Peyer's patch (tissue), 4 donors: Measurements from ENCODE around the gene NDUFS8. TPM values are rescaled to one million over a fixed set of nuclear protein-coding genes. Genes with fewer than 3 reads are reported as not detected.

ENCODE experiments used
- DNase-seq, 3 donors: peaks; one replicate each; pipeline ENCODE4 v3.0.0-alpha.2; 2017 to 2019
- H3K27ac ChIP-seq, 4 donors: fragments of 200-600 bp; sonication (generic); one replicate each; pipeline ENCODE4 v1.5.1; 2016 to 2019
- H3K27me3 ChIP-seq, 2 donors: fragments of 200-600 bp; sonication (generic); one replicate each; pipeline ENCODE4 v1.5.1; 2019
- H3K36me3 ChIP-seq, 3 donors: fragments of 200-600 bp; sonication (generic); one replicate each; pipeline ENCODE4 v1.5.1; 2016 to 2019
- H3K4me1 ChIP-seq, 4 donors: fragments of 200-600 bp; sonication (generic); one replicate each; pipeline ENCODE4 v1.5.1; 2016 to 2019
- H3K4me3 ChIP-seq, 4 donors: fragments of 200-600 bp; sonication (generic); 1 replicate in 3 of 4; 2 replicates in 1 of 4; pipeline ENCODE4 v1.5.1; 2016 to 2019; ENCODE audit warnings: mild to moderate bottlenecking in 1 of 4
- H3K9me3 ChIP-seq, 4 donors: fragments of 200-600 bp; sonication (generic); one replicate each; pipeline ENCODE4 v1.5.1; 2016 to 2019; ENCODE audit warnings: mild to moderate bottlenecking in 1 of 4
- POLR2A ChIP-seq, 2 donors: fragments of 450-650 bp; IDR thresholded peaks; one replicate each; pipeline ENCODE4 v1.5.1; 2017; ENCODE audit warnings: antibody characterized with exemption in 2 of 2, mild to moderate bottlenecking in 2 of 2, moderate library complexity in 2 of 2
- total RNA-seq, 4 donors: library from RNA; depleted of rRNA; stranded (reverse); fragments of >200 nt; gene quantifications; one replicate each; pipeline ENCODE4 v1.1.0, GENCODE V29; 2016
- TF ChIP-seq, protein P1 (sequence below), 6 experiments: fragments of 450-650 bp in 4 of 6; fragments of 200-600 bp in 2 of 6; sonication (generic) in 1 of 6; IDR thresholded peaks; one replicate each; pipeline ENCODE4 v1.5.1; 2017 to 2019; ENCODE audit warnings: antibody characterized with exemption in 6 of 6, mild to moderate bottlenecking in 3 of 6, moderate library complexity in 1 of 6

NDUFS8 gene
- total RNA-seq, 4 donors from 2014 or later, result 153 to 195 (median 162) TPM

DNA sequence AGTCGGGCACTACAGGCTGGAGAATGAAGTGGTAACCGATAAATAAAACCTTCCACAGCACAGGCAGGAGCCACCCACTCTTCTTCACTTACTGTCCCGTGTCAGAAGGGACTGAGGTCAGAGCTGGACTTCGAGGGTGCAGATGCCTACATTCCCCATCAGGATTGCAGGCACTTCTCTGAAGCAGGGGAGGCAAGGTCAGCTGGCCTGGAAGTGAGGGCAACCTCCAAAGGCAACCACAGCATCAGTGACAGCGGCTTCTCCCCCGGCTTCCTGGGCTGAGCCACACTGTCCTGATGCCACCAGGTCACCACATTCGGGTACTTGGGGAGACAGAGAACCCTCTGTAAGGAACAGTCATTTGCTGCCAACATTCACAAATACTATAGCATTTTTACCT lies 31.0 kb downstream of the NDUFS8 start:
- no peak for TF ChIP-seq POLR2A (IDR thresholded peaks at IDR 0.05)
- TF ChIP-seq, protein P1, sequence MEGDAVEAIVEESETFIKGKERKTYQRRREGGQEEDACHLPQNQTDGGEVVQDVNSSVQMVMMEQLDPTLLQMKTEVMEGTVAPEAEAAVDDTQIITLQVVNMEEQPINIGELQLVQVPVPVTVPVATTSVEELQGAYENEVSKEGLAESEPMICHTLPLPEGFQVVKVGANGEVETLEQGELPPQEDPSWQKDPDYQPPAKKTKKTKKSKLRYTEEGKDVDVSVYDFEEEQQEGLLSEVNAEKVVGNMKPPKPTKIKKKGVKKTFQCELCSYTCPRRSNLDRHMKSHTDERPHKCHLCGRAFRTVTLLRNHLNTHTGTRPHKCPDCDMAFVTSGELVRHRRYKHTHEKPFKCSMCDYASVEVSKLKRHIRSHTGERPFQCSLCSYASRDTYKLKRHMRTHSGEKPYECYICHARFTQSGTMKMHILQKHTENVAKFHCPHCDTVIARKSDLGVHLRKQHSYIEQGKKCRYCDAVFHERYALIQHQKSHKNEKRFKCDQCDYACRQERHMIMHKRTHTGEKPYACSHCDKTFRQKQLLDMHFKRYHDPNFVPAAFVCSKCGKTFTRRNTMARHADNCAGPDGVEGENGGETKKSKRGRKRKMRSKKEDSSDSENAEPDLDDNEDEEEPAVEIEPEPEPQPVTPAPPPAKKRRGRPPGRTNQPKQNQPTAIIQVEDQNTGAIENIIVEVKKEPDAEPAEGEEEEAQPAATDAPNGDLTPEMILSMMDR (IDR thresholded peaks at IDR 0.05), result no peak
- no peaks in the 10 kb centered on the region for H3K9me3 ChIP-seq
- no peaks in the 10 kb centered on the region for H3K4me1 ChIP-seq
- peaks cover 0 to 81% (median 0%) of the 10 kb centered on the region in 3 donors for H3K36me3 ChIP-seq
- H3K4me3 ChIP-seq, result no peak overlapping the region
- DNase-seq, result no peak
- no peaks in the 10 kb centered on the region for H3K27me3 ChIP-seq
- H3K27ac ChIP-seq, result no peak overlapping the region

DNA sequence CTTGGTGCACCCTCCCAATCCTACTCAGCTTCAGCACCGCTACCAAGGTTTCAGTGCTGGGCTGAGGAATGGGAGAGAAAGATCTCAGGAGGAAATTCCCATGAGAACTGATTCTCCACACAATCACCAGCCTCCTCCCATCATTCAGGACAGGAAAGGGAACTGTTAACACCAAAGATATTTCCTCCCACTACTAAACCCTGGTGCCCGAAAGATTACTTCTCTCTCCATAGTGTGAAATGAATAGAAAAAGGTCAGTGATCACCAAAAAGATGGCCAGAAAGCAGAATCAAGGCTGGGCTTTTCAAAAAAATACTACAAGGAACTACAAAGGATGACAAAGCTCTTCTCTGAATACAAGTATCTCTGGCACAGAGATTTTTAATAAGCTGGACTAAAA lies 34.4 kb downstream of the NDUFS8 start:
- TF ChIP-seq, protein P1 (IDR thresholded peaks at IDR 0.05), result no peak
- TF ChIP-seq POLR2A (IDR thresholded peaks at IDR 0.05), result no peak
- H3K4me1 ChIP-seq, result no peaks in the 10 kb centered on the region
- DNase-seq, result no peak
- no peak overlapping the region for H3K4me3 ChIP-seq
- H3K36me3 ChIP-seq, result peaks cover 0 to 97% (median 0%) of the 10 kb centered on the region in 3 donors
- H3K27me3 ChIP-seq, result no peaks in the 10 kb centered on the region
- no peak overlapping the region for H3K27ac ChIP-seq
- no peaks in the 10 kb centered on the region for H3K9me3 ChIP-seq

GRCh38 chr11:68065841-68066240 lies 35.4 kb downstream of the NDUFS8 start:
- Histone ChIP-seq H3K4me1 (no peaks in the 10 kb centered on the region), H3K27me3 (no peaks in the 10 kb centered on the region), H3K4me3 (no peak overlapping the region), H3K27ac (no peak overlapping the region), H3K9me3 (no peaks in the 10 kb centered on the region), H3K36me3 (peaks cover 0 to 97% (median 0%) of the 10 kb centered on the region in 3 donors)
- no peak for DNase-seq
- TF ChIP-seq POLR2A (IDR thresholded peaks at IDR 0.05), result no peak
- TF ChIP-seq, protein P1 (IDR thresholded peaks at IDR 0.05), result no peak

DNA sequence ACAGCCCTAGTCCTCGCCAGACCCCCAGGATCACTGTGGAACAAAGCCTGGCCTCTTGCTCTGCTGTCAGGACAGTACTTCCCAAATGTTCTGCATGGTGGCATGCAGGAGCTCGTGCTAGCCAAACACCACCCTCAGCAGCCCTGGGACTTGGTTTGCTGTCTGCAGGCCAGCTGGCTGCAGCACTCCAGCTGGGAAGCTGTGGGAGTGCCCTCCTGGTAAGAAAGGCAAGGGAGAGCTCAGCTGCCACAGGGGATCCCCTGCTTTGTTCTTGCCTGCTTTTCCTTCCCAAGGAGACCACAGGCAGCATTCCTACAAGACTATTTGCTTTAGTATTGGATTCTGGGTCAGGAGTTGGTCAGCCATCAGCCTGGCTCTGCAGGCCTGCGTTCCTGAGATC lies 36.3 kb downstream of the NDUFS8 start:
- Histone ChIP-seq H3K27me3 (no peaks in the 10 kb centered on the region), H3K4me3 (no peak overlapping the region), H3K27ac (no peak overlapping the region), H3K9me3 (no peaks in the 10 kb centered on the region), H3K36me3 (peaks cover 0 to 99% (median 0%) of the 10 kb centered on the region in 3 donors), H3K4me1 (no peaks in the 10 kb centered on the region)
- DNase-seq, result no peak
- TF ChIP-seq, protein P1 (IDR thresholded peaks at IDR 0.05), result no peak
- TF ChIP-seq POLR2A (IDR thresholded peaks at IDR 0.05), result no peak

DNA sequence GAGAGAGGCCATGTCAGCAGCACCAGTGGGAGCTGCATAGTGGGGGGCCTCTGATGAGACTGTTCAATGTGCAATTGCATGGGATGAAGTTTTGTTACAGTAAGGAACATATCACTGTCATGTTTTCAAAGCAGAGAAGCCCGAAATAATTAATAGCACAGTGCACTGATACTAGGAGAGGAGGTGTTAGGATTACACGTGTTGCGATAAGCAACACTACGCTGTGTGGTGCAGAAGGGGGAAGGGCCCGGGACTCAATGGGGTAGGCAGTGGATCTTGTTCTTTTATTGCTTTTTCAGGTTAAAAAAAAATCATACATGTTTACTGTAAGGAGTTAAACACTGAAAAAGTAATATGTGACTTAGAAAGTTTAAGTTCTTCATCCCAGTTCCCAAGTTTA lies 37.5 kb downstream of the NDUFS8 start:
- Histone ChIP-seq H3K4me3 (no peak overlapping the region), H3K4me1 (no peaks in the 10 kb centered on the region), H3K36me3 (peaks cover 0 to 97% (median 0%) of the 10 kb centered on the region in 3 donors), H3K9me3 (no peaks in the 10 kb centered on the region), H3K27ac (no peak overlapping the region), H3K27me3 (no peaks in the 10 kb centered on the region)
- no peak for DNase-seq
- TF ChIP-seq POLR2A (IDR thresholded peaks at IDR 0.05), result no peak
- TF ChIP-seq, protein P1 (IDR thresholded peaks at IDR 0.05), result no peak
